PFSK-1 (cell line): Measurements from ENCODE around the gene NDST4.

Experiments used
- POLR2AphosphoS5 ChIP-seq: IDR thresholded peaks from 2 replicates; pipeline ENCODE4 v1.6.1; 2012; ENCODE audit warnings: low read depth, mild to moderate bottlenecking, control low read depth, low read length, moderate library complexity
- REST ChIP-seq, 2 experiments: IDR thresholded peaks; 2 replicates each; pipeline versions ENCODE4 v1.6.1 to v1.8.0; 2011 to 2012; ENCODE audit warnings: low read depth in 2 of 2, low read length in 2 of 2, control low read depth in 1 of 2, inconsistent platforms in 1 of 2, mild to moderate bottlenecking in 1 of 2, moderate library complexity in 1 of 2; ENCODE audit not compliant: insufficient read depth in 1 of 2
- SIN3A ChIP-seq: IDR thresholded peaks from 2 replicates; pipeline ENCODE4 v1.6.1; 2012; ENCODE audit warnings: mild to moderate bottlenecking, low read length, moderate library complexity, borderline replicate concordance; ENCODE audit not compliant: insufficient read depth
- TAF1 ChIP-seq: IDR thresholded peaks from 2 replicates; pipeline ENCODE4 v1.6.1; 2012; ENCODE audit warnings: low read length, control low read depth, borderline replicate concordance; ENCODE audit not compliant: insufficient read depth

GRCh38 chr4:115058533-115058932 lies 54.9 kb downstream of the NDST4 start:
- TF ChIP-seq POLR2AphosphoS5 (no peak), REST (IDR thresholded peaks at IDR 0.05; ENCODE audit: insufficient read depth in 1 of 2, low read depth in 2 of 2, low read length in 2 of 2) (no peak), SIN3A (no peak), TAF1 (no peak)
